Measurements from ENCODE around the gene ZDHHC23.

ZDHHC23 gene

DNA sequence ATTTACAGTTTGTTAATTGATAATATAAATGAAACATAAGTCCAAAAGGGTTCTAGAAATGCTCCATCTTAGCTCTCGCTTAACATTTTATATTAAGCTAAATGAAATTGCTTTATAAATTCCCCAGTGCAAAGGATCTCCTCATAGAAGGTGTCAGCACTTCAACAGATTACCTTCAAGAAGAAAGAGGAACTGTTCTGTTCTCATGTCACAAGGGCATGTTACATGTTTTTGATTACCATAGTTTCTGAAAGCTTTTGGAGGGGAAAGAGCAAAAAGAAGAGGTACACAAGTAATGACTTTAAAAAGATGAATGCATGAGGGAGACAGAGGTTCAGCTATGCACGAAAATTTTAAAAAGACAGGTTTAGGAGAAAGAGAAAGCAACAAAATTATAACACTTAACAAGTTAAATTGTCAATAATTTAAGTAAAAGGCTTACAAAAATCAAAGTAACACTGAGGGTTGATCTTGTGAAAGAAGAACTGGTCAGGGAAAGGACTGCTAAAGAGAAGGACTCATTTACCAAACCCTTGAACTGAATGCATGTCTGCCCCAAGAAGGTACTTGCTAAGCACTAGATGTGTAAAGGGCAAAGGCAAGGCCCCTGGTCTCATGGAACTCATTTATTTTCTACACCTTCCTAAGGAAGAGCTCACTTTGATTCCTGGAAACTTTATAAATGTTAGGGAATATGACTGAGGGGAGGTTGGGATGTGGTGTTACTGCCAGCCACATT lies 63.4 kb downstream of the ZDHHC23 start:
- no peak for DNase-seq

All from islet precursor cell (in vitro differentiated cells).